Limb (tissue), 2 donors: Measurements from ENCODE around the gene YAF2.
"Not testable (repeated sequence)": the region's sequence is repeated elsewhere in the genome, so short reads cannot be mapped to it uniquely, and the experiment has no call there.

Source experiments
- DNase-seq, 2 donors: peaks; one replicate each; pipeline ENCODE4 v3.0.0-alpha.2; 2016; ENCODE audit errors: extremely low spot score in 2 of 2

YAF2 gene

DNA sequence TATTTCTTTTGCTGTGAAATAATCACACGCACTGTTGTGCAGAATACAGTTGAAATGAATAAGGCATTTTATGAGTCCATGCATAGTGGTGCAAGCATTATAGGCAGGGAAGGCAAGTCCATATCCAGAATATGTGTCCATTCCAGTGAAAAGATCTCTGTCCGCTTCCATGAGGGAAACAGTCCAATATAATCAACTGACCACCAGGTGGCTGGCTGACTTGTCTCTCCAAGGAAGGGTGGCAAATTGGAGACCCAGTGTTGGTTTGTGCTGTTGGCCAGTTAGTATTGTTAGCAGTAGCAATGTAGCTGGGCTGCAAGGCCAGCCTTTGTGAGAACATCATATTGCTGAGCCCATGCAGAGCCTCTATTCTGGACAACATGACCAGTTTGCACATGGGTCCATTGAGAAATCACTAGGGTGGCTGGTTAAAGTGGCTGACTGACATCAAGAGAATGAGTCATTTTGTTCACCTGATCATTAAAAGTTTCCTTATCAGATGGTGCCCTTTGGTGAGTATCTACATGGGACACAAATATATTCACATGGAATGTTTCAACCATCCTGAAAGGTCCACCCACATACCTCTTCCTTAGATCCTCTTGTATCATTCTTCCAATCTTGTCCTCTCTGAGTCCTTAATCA lies 17.3 kb upstream of the YAF2 start:
- no peak for DNase-seq

DNA sequence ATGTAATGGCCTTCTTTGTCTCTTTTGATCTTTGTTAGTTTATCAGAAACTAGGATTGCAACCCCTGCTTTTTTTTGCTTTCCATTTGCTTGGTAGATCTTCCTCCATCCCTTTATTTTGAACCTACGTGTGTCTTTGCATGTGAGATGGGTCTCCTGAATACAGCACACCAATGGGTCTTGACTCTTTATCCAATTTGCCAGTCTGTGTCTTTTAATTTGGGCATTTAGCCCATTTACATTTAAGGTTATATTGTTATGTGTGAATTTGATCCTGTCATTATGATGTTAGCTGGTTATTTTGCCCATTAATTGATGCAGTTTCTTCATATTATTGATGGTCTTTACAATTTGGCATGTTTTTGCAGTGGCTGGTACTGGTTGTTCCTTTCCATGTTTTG lies 14.6 kb upstream of the YAF2 start:
- DNase-seq: not testable (repeated sequence)

DNA sequence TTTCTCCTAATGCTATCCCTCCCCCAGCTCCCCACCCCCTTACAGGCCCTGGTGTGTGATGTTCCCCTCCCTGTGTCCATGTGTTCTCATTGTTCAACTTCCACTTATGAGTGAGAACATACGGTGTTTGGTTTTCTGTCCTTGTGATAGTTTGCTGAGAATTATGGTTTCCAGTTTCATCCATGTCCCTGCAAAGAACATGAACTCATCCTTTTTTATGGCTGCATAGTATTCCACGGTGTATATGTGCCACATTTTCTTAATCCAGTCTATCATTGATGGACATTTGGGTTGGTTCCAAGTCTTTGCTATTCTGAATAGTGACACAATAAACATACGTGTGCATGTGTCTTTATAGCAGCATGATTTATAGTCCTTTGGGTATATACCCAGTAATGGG lies 11.0 kb upstream of the YAF2 start:
- DNase-seq: not testable (repeated sequence)

DNA sequence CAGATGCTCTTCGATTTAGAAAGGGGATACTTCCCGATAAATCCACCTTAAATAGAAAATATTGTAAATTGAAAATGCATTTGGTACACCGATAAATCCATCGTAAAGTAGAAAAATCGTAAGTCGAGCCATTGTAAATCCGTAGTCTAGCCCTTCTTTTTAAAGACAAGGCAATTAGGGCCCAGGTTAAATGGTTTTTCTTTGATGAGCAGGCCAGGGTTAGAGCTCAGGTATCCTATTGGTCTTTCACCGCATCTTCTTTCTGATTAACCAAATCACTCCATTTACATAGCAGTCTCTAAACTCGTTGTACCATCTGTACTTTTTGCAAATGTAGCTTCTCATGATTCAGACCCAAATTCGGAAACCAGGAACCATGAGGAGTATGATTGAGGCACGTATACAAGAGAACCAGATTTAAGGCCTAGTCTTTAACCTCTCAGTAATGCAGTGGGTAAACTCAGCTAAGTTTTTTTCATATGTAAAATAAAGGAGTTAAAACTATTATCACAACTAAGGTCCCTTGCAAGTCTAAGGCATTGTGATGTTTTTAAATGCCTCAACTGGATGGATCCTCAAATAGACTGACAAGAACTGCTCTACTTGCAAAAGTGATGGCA lies 2.2 kb upstream of the YAF2 start:
- no peak for DNase-seq

DNA sequence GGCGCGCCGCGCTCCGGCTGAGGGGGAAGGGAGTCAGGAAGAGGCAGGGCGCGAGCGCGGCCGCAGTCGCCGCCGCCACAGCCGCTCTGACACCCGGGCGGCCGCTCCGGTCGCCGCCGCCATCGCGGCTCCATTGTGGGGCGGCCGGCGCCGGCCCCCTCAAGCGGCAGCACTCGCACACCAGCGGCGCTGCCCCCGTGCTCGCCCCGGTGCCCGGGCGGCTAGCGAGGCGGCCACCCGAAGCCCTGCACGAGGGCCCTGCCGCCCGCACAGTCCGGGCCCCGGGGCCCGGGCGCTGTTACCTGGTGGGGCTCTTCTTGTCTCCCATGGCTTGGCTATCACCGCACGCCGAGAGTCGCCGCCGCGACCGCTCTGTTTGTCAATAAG lies 202 bp downstream of the YAF2 start:
- DNase-seq: no peak

DNA sequence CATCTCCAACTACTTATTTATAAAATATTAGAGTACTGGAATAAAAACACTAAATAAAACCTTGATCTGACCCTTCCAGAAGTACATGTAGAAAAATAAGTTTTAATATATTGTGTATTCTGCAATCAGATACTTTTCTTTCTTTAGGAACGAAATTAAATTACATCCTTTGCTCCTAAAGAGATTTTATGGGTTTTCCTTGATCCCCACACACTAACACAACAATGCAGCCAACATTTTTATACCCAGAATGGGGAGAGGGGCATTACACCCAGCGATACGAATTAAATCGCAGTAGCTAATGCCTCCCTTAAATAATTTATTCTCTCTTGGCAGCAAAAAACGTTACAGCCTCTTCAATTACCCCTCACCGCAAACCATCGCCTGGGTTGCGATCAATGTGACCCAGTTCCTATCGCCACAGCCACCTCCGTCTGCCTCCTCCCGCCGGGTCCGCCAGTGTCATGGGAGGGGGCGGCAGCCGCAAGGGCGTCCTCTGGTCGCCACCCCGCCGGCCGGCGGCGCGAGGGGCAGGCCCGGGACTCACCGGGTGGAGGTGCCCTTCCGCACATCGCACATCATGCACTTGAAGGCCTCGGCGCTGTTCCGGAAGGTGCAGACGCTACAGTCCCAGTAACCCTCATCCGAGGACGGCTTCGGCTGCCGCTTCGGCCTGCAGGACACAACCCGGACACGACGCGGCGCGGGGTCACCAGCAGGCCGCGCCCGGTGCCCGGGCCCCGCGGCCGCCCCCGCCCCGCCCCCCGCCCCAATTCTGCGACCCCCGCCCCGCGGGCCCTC lies 796 bp downstream of the YAF2 start:
- peak; percentile 68 to 80 for DNase-seq

DNA sequence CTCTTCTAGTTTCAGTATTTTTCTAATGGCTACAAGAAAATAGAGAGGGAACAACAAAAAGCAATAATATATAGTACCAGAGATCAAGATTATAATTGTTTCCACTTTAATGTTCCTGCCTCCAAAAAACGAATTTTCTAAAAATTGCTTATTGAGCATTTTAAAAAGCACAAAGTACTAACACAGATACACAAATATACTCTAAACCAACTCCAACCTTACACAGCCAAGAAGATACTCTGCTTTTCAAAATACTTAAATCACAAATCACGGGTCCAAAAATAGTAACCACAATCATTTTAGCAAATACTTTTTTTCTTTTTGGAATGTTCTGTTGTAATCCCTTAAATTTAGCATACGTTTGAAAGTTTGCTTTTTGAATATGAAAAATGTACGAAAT lies 2.0 kb downstream of the YAF2 start:
- DNase-seq: no peak

DNA sequence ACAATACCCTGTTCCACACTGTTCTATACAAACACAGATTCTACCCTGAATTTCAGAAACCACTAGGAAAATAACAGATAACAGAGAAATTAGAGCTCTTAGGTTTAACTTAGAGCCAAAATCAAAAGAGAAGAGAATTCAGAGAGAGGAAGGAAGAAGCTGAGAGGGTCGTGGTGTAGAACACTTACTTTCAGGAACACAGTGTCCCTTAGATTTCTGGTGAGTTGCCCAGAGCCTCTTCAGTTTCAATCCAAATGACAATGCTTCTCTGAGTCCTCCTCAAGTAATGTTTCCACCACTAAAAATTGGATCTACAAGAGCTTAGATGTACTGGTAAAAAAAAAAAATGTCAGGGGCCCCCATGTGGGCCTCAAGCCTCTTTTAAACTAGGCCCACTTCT lies 2.6 kb downstream of the YAF2 start:
- no peak for DNase-seq

DNA sequence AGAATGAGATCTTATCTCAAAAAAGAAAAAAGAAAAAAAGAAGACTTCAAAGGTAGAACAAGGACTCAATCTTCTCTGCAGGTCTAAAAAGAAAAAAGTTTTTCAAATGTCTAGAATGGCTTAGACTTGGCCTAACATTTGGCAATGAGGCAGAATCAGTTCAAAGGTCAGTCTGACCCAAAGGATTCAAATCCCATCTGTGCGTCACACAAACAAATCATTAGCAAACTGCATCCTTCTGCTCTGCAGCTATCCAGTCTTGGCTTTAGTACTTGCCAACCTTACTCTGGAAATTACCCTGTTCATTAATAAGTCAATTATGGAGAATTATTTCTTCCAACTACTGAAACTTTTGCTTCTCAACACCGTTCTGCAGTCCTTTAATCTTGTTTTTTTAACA lies 3.1 kb downstream of the YAF2 start:
- no peak for DNase-seq

DNA sequence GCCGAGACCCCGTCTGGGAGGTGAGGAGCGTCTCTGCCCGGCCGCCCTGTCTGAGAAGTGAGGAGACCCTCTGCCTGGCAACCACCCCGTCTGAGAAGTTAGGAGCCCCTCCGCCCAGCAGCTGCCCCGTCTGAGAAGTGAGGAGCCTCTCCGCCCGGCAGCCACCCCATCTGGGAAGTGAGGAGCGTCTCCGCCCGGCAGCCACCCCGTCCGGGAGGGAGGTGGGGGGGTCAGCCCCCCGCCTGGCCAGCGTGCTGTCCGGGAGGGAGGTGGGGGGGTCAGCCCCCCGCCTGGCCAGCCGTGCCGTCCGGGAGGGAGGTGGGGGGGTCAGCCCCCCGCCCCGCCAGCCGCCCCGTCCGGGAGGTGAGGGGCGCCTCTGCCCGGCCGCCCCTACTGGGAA lies 10.5 kb downstream of the YAF2 start:
- DNase-seq: not testable (repeated sequence)

DNA sequence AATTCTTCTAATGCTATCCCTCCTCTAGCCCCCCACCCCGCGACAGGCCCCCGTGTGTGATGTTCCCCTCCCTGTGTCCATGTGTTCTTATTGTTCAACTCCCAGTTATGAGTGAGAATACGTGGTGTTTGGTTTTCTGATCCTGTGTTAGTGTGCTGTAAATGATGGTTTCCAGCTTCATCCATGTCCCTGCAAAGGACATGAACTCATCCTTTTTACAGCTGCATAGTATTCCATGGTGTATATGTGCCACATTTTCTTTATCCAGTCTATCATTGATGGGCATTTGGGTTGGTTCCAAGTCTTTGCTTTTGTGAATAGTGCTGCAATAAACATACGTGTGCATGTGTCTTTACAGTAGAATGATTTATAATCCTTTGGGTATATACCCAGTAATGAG lies 13.5 kb downstream of the YAF2 start:
- not testable (repeated sequence) for DNase-seq

DNA sequence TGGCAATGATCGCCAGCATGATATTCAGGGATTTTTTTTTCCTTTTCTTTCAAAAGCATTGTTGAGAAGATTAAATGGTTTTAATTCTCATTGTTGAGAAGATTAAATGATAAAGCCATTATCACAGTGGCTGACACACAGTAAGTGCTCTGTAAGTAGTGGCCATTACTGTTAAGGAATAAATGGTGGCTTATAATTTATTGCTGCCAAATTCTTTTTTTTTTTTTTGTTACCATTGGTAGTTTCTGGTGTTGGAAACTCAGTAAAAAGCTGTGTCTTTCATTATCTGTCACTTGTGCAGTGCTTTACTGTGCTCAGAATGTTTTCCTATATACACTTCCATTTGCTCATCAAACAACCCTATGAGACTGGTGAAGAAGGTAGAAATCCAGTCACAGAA lies 15.3 kb downstream of the YAF2 start:
- no peak for DNase-seq

DNA sequence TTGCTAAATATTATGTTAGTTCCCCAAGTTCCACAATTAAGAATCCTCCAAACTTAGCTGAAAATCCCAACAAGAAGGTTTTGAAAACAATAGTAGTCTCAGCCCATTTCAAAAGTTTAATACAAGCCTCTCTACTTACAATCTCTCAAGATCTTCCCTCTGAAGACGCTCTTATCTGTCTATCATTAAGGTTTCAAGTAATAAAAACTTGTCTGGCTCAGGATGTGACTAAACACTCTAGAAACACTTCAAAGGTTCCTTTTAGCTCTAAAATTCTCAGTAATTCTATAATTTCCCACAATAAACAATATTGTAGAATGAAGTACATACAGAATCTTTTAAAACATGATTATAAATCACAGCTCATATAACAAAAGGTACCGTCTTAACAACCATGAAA lies 16.3 kb downstream of the YAF2 start:
- no peak for DNase-seq

DNA sequence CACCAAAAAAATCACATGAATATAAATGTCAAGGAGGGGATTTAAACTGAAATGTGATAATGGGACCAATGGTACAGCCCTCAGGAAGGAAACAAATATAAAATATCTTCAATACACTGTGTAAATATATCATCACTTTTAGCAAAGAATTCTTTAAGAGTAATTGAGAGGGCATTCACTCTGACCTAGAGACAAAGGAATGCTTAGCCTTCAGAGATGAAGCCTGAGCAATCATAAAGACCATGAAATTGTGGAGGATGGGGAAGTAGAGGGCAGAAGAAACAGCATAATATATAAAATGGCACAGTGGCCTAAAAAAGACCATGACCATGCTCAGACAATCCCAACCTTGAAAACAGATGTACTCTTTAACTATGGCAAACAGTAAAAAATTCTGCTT lies 20.4 kb downstream of the YAF2 start:
- no peak for DNase-seq

DNA sequence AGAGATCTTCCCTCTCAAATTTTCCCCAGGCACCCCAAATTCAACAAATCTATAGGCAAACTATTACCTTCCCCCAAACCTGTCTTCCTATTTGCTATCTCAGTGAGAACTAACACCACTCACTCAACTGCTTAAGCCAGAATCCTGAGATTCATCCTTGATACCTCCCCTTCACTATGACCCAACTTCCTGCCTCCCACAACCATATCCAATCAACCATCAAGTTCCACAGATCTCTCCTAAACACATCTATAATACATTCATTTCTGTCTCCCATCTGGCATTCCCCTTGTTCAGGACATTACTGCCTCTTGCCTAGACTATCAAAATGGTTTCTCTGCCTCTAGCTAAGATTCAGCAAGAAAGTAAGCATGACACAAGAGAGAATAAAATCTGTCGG lies 21.3 kb downstream of the YAF2 start:
- no peak for DNase-seq

DNA sequence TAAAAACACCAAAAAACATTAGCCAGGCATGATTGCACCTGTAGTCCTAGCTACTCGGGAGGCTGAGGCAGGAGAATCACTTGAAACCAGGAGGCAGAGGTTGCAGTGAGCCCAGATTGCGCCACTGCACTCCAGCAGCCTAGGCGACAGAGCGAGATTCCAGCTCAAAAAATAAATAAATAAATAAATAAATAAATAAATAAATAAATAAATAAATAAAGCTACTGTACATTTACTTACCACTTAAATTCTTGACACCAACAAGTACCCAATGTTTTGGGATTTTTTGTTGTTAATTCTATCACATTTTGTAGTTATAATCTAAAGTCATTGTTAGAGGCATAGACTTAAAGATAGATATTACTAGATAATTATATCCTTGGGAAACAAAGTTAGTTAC lies 22.3 kb downstream of the YAF2 start:
- DNase-seq: not testable (repeated sequence)

DNA sequence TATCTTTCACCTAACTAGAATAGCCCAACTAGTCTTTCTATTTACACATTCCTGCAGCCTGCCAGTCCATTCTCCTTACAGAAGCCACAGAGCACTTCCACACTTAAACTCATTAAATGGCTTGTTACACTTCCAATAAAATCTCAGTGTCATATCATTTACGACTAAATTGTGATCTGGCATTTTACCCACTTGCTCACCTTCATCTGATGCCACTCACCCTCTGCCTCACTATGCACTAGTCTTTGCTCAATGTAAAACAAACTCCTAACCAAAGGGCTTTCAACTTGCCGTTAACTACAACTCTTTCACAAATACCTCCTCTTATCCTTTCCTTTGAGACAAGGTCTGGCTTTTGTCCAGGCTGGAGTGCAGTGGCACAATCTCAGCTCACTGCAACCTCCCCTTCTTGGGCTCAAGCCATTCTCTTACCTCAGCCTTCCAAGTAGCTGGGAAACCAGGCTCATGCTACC lies 24.1 kb downstream of the YAF2 start:
- no peak for DNase-seq

DNA sequence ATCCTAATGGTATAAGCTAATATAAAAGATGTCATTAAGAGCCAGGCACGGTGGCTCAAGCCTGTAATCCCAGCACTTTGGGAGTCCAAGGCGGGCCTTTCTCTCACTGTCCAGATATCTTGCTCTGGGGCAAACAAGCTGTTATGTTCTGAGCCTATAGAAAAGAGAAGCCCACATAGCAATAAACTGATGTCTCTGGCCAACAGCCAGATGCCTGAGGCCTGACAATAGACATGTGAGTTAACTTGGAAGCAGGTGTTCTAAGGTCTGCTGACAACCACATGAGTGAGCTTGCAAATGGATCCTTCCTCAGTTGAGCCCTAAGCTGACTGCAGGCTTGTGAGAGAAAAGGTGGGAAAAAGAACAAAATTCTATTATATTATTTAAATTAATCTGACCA lies 25.0 kb downstream of the YAF2 start:
- DNase-seq: peak in 1 of 2 donors; percentile 42

DNA sequence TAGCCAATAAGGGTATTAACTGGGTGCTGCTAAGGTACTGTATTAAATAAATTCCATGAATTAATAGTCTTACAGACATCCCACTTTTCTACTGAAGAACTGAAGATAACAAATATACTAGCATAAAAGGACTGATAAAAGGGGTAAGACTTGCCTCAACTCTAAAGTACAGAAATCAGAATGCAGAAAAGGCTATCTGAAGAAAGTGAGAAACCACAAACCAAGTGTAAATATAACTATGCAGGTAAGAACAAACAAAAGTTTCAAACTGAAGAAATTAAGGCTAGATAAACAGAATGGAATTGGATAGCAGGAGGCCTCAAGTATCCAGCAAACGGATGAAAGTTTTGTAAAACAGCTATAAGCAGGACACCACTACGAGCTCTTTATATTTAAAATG lies 29.5 kb downstream of the YAF2 start:
- DNase-seq: no peak

DNA sequence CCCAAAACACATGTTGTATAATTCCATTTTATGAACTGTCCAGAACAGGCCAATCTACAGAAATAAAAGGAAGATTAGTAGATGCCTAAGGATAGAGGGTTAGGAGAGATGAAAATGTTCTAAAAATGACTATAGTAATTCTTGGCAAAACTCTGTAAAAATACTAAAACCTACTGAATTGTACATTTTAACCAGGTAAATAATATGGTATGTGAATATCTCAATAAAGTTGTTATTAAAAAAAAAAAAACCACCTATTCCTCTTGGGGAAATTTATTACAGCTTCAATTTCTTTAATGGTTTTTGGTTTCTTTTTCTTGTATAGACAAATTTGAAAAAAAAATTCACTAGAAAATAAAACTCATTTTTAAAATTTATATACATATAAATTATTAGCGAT lies 33.2 kb downstream of the YAF2 start:
- no peak for DNase-seq

DNA sequence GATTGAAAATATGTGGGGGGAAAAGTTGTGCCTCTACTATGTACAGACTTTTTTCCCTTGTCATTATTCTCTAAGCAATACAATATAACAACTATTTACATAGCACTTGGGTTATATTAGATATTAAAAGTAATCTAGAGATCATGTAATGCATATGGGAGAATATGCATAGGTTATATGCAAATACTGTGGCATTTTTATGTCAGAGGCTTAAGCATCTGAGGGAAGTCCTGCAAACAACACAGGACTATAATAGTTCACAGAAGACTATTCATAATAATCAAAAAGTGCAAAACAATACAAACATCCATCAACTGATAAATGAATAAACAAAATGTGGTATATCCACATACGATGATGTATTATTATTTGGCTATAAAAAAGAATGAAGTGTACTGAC lies 33.7 kb downstream of the YAF2 start:
- no peak for DNase-seq

DNA sequence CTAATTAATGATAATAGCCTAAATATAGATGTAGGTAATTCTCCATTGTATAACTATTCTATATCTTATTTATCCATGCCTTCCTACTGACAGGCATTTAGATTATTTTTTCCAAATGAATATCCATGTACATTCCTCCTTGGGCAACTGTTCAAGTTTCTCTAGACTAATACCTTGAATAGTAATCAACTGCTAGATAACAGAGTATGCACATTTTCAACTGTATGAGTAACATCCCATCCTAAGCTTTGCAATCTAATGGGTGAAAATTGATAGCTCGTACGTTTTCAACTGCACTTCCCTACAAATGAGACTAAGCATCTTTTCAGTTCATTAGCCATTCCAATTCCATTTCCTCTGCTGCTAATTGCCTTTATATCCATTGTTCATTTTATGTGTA lies 37.0 kb downstream of the YAF2 start:
- DNase-seq: no peak

DNA sequence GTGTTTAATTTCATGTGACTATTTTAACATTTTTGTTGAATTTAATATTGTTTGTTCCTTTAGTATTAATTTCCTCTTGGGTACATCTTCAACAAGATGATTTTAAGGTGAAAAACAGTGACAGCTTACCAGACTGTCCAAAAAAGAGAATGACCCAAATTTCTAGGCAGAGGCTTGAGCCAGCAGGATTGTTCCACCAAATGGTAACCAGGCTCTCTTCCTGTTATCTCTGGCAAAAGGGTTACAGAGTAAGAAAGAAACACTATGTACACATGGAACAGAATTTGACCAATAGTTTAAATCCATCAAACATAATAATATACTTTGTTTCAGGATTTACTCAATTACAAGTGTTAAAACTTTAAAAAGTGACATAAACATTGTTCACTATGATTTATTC lies 39.0 kb downstream of the YAF2 start:
- no peak for DNase-seq
